ENCODE data around the gene SSH2. TPM values are rescaled to one million over a fixed set of nuclear protein-coding genes. Genes with fewer than 3 reads are reported as not detected.
A peak's percentile ranks its signal among the peaks of the same experiment; 100 is the strongest.

Gene SSH2
- total RNA-seq, 4 donors from 2014 or later: 30.2 to 38.6 (median 35.5) TPM

GRCh38 chr17:29664743-29665480 is 265.1 kb downstream of the SSH2 start:
- Histone ChIP-seq H3K4me3 (replicated peaks in 1 of 3) (no peak overlapping the region), H3K36me3 (peaks cover 6 to 11% of the 10 kb centered on the region in 2 donors), H3K27me3 (no peaks in the 10 kb centered on the region), H3K9me3 (no peaks in the 10 kb centered on the region), H3K27ac (peak overlapping the region in 1 of 3 donors; percentile 34), H3K4me1 (peaks cover 7 to 22% of the 10 kb centered on the region in 2 donors)
- 82 to 90% methylated on average over 2 of the region's 2 CpGs for WGBS, 2 donors
- TF ChIP-seq CTCF (IDR thresholded peaks at IDR 0.05) (no peak), POLR2A (IDR thresholded peaks at IDR 0.05) (no peak)
- no peak for DNase-seq
- intact Hi-C loops (cut with DNase I): no loop called here

GRCh38 chr17:29663155-29663554 is 266.9 kb downstream of the SSH2 start:
- no peak overlapping the region for H3K4me3 ChIP-seq (replicated peaks in 1 of 3)
- H3K27ac ChIP-seq: peak overlapping the region in 2 of 3 donors; percentile 3 to 19
- 13 to 15% methylated on average over 1 of the region's 1 CpG for WGBS, 2 donors
- no peak for TF ChIP-seq CTCF (IDR thresholded peaks at IDR 0.05)
- TF ChIP-seq POLR2A (IDR thresholded peaks at IDR 0.05): no peak
- H3K4me1 ChIP-seq: peaks cover 7 to 22% of the 10 kb centered on the region in 2 donors
- peak in 1 of 2 donors; percentile 38 for DNase-seq
- no peaks in the 10 kb centered on the region for H3K27me3 ChIP-seq
- intact Hi-C loops (cut with DNase I): no loop called here
- H3K9me3 ChIP-seq: no peaks in the 10 kb centered on the region
- peaks cover 6 to 11% of the 10 kb centered on the region in 2 donors for H3K36me3 ChIP-seq

GRCh38 chr17:29661213-29661612 is 268.8 kb downstream of the SSH2 start:
- intact Hi-C loops (cut with DNase I): no loop called here
- Histone ChIP-seq H3K27ac (peak overlapping the region in 1 of 3 donors; percentile 8), H3K36me3 (peaks cover 2% of the 10 kb centered on the region in 2 donors), H3K27me3 (no peaks in the 10 kb centered on the region), H3K4me3 (replicated peaks in 1 of 3) (no peak overlapping the region), H3K9me3 (no peaks in the 10 kb centered on the region), H3K4me1 (peaks cover 7 to 15% of the 10 kb centered on the region in 2 donors)
- no peak for DNase-seq
- no peak for TF ChIP-seq POLR2A (IDR thresholded peaks at IDR 0.05)
- no peak for TF ChIP-seq CTCF (IDR thresholded peaks at IDR 0.05)
- 42 to 45% methylated on average over 2 of the region's 2 CpGs for WGBS, 2 donors

- Histone ChIP-seq H3K4me1 (peaks cover 7 to 15% of the 10 kb centered on the region in 2 donors), H3K27me3 (no peaks in the 10 kb centered on the region), H3K9me3 (no peaks in the 10 kb centered on the region), H3K27ac (no peak overlapping the region), H3K36me3 (peaks cover 0 to 7% of the 10 kb centered on the region in 2 donors), H3K4me3 (replicated peaks in 1 of 3) (no peak overlapping the region)
- TF ChIP-seq CTCF (IDR thresholded peaks at IDR 0.05) (no peak), POLR2A (IDR thresholded peaks at IDR 0.05) (no peak)
- intact Hi-C loops (cut with DNase I): no loop called here
- WGBS, 2 donors: 84% methylated on average over 2 of the region's 2 CpGs
- DNase-seq: no peak
These were observed 270.9 kb downstream of the SSH2 start for GRCh38 chr17:29659155-29659554.

GRCh38 chr17:29655323-29655722 is 274.7 kb downstream of the SSH2 start:
- Histone ChIP-seq H3K4me1 (peaks cover under 1 to 16% of the 10 kb centered on the region in 2 donors), H3K9me3 (no peaks in the 10 kb centered on the region), H3K27me3 (no peaks in the 10 kb centered on the region), H3K27ac (no peak overlapping the region), H3K36me3 (peaks cover 0 to 7% of the 10 kb centered on the region in 2 donors), H3K4me3 (replicated peaks in 1 of 3) (no peak overlapping the region)
- WGBS, 2 donors: 94 to 96% methylated on average over 6 of the region's 6 CpGs
- TF ChIP-seq POLR2A (IDR thresholded peaks at IDR 0.05) (no peak), CTCF (IDR thresholded peaks at IDR 0.05) (no peak)
- intact Hi-C loops (cut with DNase I): no loop called here
- DNase-seq: no peak

All from thyroid gland (tissue), 4 donors.